Endometrial microvascular endothelial cells (primary cell): Measurements from ENCODE around the gene GFRA4. TPM values are rescaled to one million over a fixed set of nuclear protein-coding genes. Genes with fewer than 3 reads are reported as not detected.
"Not testable (repeated sequence)": the region's sequence is repeated elsewhere in the genome, so short reads cannot be mapped to it uniquely, and the experiment has no call there.

Source experiments
- in situ Hi-C: cut with HindIII; loops from 2 replicates; pipeline ENCODE4 v1.10.0; 2017; ENCODE audit warnings: low sequenced_read_pairs, low pct_unique_long_range_greater_than_20kb; ENCODE audit errors: inconsistent ontology term
- total RNA-seq: library from RNA; depleted of rRNA; stranded (reverse); fragments of >200 nt; gene quantifications from one replicate; pipeline ENCODE4 v1.2.3, GENCODE V29; 2015; ENCODE audit errors: inconsistent ontology term

The GFRA4 gene
- total RNA-seq, 1 donor from 2014 or later = not detected

GRCh38 chr20:3635346-3635745 is 27.9 kb downstream of the GFRA4 start:
- in situ Hi-C loops = no loop called here

GRCh38 chr20:3633913-3634478 is 29.2 kb downstream of the GFRA4 start:
- in situ Hi-C loops = no loop called here

- in situ Hi-C loops = no loop called here
Observed at GRCh38 chr20:3632311-3633004, 30.7 kb downstream of the GFRA4 start.

GRCh38 chr20:3631534-3631933 is 31.7 kb downstream of the GFRA4 start:
- in situ Hi-C loops = no loop called here

GRCh38 chr20:3630429-3630828 is 32.8 kb downstream of the GFRA4 start:
- in situ Hi-C loops = no loop called here

GRCh38 chr20:3629893-3630292 is 33.3 kb downstream of the GFRA4 start:
- in situ Hi-C loops = no loop called here

- in situ Hi-C loops = no loop called here
Observed at GRCh38 chr20:3628502-3629314, 34.5 kb downstream of the GFRA4 start.

GRCh38 chr20:3627476-3627875 is 35.7 kb downstream of the GFRA4 start:
- in situ Hi-C loops = no loop called here

GRCh38 chr20:3622406-3622805 is 40.8 kb downstream of the GFRA4 start:
- in situ Hi-C loops = no loop called here

GRCh38 chr20:3621111-3621510 is 42.1 kb downstream of the GFRA4 start:
- in situ Hi-C loops = no loop called here

- in situ Hi-C loops = no loop called here
Observed at GRCh38 chr20:3616250-3616649, 46.9 kb downstream of the GFRA4 start.

GRCh38 chr20:3615171-3615840 is 47.9 kb downstream of the GFRA4 start:
- in situ Hi-C loops = not testable (repeated sequence)

GRCh38 chr20:3614466-3614865 is 48.7 kb downstream of the GFRA4 start:
- in situ Hi-C loops = no loop called here

- in situ Hi-C loops = no loop called here
Observed at GRCh38 chr20:3613821-3614440, 49.3 kb downstream of the GFRA4 start.

GRCh38 chr20:3612795-3613572 is 50.2 kb downstream of the GFRA4 start:
- in situ Hi-C loops = no loop called here

- in situ Hi-C loops = no loop called here
Observed at GRCh38 chr20:3611901-3612300, 51.3 kb downstream of the GFRA4 start.
